ENCODE data around the gene ARMC8. TPM values are rescaled to one million over a fixed set of nuclear protein-coding genes. Genes with fewer than 3 reads are reported as not detected.

The ARMC8 gene
- total RNA-seq, 4 donors from 2014 or later: 65.2 to 138 (median 77.1) TPM

- TF ChIP-seq CTCF (IDR thresholded peaks at IDR 0.05; ENCODE audit: low read depth): no peak
Observed at GRCh38 chr3:138232705-138233364, 45.7 kb downstream of the ARMC8 start.

- TF ChIP-seq CTCF (IDR thresholded peaks at IDR 0.05; ENCODE audit: low read depth): no peak
Observed at GRCh38 chr3:138234401-138235179, 47.5 kb downstream of the ARMC8 start.

GRCh38 chr3:138238711-138239110, 51.6 kb downstream of the ARMC8 start:
- no peak for TF ChIP-seq CTCF (IDR thresholded peaks at IDR 0.05; ENCODE audit: low read depth)

GRCh38 chr3:138241061-138241460, 54.0 kb downstream of the ARMC8 start:
- TF ChIP-seq CTCF (IDR thresholded peaks at IDR 0.05; ENCODE audit: low read depth): no peak

DNA sequence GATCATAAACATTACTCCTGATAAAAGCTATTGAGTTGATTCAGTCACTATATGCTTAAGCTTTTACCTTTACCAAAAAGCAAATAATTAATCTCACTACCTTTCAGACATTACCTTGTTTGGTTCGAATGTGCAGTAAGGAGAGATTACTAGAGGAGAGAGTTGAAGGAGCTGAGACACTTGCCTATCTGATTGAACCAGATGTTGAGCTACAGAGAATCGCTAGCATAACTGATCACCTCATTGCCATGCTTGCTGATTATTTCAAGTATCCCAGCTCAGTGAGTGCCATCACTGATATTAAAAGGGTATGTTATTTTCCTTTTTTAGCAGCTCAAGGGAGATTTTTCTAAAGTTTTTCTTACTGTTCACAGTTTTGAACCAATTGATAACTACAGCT, 54.6 kb downstream of the ARMC8 start:
- no peak for TF ChIP-seq CTCF (IDR thresholded peaks at IDR 0.05; ENCODE audit: low read depth)

GRCh38 chr3:138242466-138242865, 55.4 kb downstream of the ARMC8 start:
- TF ChIP-seq CTCF (IDR thresholded peaks at IDR 0.05; ENCODE audit: low read depth): no peak

GRCh38 chr3:138245026-138245425, 57.9 kb downstream of the ARMC8 start:
- no peak for TF ChIP-seq CTCF (IDR thresholded peaks at IDR 0.05; ENCODE audit: low read depth)
